K562 (cell line): ENCODE results near the gene TCEA3. TPM values are rescaled to one million over a fixed set of nuclear protein-coding genes. Genes with fewer than 3 reads are reported as not detected.

Experiments
- ATF7 ChIP-seq: fragments of 450-650 bp; IDR thresholded peaks from 2 replicates; pipeline ENCODE4 v1.7.1; 2014; ENCODE audit warnings: mild to moderate bottlenecking, moderate library complexity
- CBX1 ChIP-seq: sonication (generic); IDR thresholded peaks from 2 replicates; pipeline ENCODE4 v1.6.1; 2016; ENCODE audit warnings: antibody characterized with exemption, low read depth, mild to moderate bottlenecking
- CCAR2 ChIP-seq: fragments of 200-400 bp; formaldehyde crosslinking; IDR thresholded peaks from 2 replicates; pipeline ENCODE4 v1.6.1; 2017; ENCODE audit warnings: mild to moderate bottlenecking, low read depth, low read length
- COPS2 ChIP-seq: fragments of 450-650 bp; conservative IDR thresholded peaks from 2 replicates; pipeline ENCODE4 v1.6.1; 2016; ENCODE audit warnings: mild to moderate bottlenecking, moderate library complexity
- FOXA3 ChIP-seq, 2 experiments: fragments of 450-650 bp in 1 of 2; sonication (generic) in 1 of 2; formaldehyde crosslinking; IDR thresholded peaks in 1 of 2; conservative IDR thresholded peaks in 1 of 2; 2 replicates each; pipeline versions ENCODE4 v1.4.0 to v1.8.0; 2020 to 2022; ENCODE audit warnings: mild to moderate bottlenecking in 2 of 2, missing genetic modification reagents in 1 of 2
- HDGF ChIP-seq: fragments of 450-650 bp; IDR thresholded peaks from 2 replicates; pipeline ENCODE4 v1.6.1; 2016
- LCOR ChIP-seq: sonication (generic); formaldehyde crosslinking; IDR thresholded peaks from 2 replicates; pipeline ENCODE4 v1.8.0; 2022; ENCODE audit warnings: mild to moderate bottlenecking, missing genetic modification reagents
- LEF1 ChIP-seq: fragments of 450-650 bp; IDR thresholded peaks from 2 replicates; pipeline ENCODE4 v1.6.1; 2016; ENCODE audit warnings: mild to moderate bottlenecking
- MEIS2 ChIP-seq: fragments of 450-650 bp; IDR thresholded peaks from 2 replicates; pipeline ENCODE4 v1.6.1; 2014; ENCODE audit warnings: mild to moderate bottlenecking; ENCODE audit not compliant: partially characterized antibody
- NELFE ChIP-seq: IDR thresholded peaks from 2 replicates; pipeline ENCODE4 v1.6.1; 2011; ENCODE audit warnings: mild to moderate bottlenecking; ENCODE audit not compliant: insufficient read depth, insufficient read length
- NFYB ChIP-seq: IDR thresholded peaks from 2 replicates; pipeline ENCODE4 v1.6.1; 2011; ENCODE audit warnings: mild to moderate bottlenecking, moderate library complexity; ENCODE audit not compliant: insufficient read length; ENCODE audit errors: extremely low read depth
- RFX1 ChIP-seq: fragments of 450-650 bp; IDR thresholded peaks from 2 replicates; pipeline ENCODE4 v1.6.1; 2016; ENCODE audit warnings: mild to moderate bottlenecking, moderate library complexity
- SIN3B ChIP-seq: fragments of 450-650 bp; IDR thresholded peaks from 2 replicates; pipeline ENCODE4 v1.6.1; 2017; ENCODE audit warnings: low read depth, mild to moderate bottlenecking, moderate library complexity
- ZNF212 ChIP-seq: fragments of 450-650 bp; formaldehyde crosslinking; IDR thresholded peaks from 2 replicates; pipeline ENCODE4 v1.4.0; 2020; ENCODE audit warnings: mild to moderate bottlenecking
- polyA plus RNA-seq, 8 experiments: library from polyadenylated mRNA; depleted of rRNA in 4 of 8; stranded (reverse) in 5 of 8; unstranded in 3 of 8; fragments of >200 nt; fragmentation: Nextera tagmentation in 2 of 8; fragmentation: Illumina TruSeq in 1 of 8; extraction: Ambion mirVana in 2 of 8; extraction: Trizol in 1 of 8; gene quantifications; 2 replicates each; pipeline versions ENCODE4 v1.2.1 to v1.2.3, GENCODE V29; 2011 to 2014; ENCODE audit warnings: inconsistent platforms in 1 of 8, missing spikeins in 1 of 8
- total RNA-seq, 7 experiments: library from RNA; depleted of rRNA in 6 of 7; stranded (reverse); fragments of >200 nt in 6 of 7; fragmentation: Illumina TruSeq in 2 of 7; extraction: Trizol in 2 of 7; gene quantifications; 2 replicates each; pipeline versions ENCODE4 v1.2.1 to v1.2.3, GENCODE V29; 2011 to 2021; ENCODE audit warnings: low replicate concordance in 1 of 7
- TF ChIP-seq, protein P1 (sequence below): fragments of 450-650 bp; conservative IDR thresholded peaks from 2 replicates; pipeline ENCODE4 v1.6.1; 2016; ENCODE audit warnings: missing genetic modification characterization, low read depth, mild to moderate bottlenecking, control low read depth, missing compliant biosample characterization
- TF ChIP-seq, protein P2 (sequence below): fragments of 450-650 bp; IDR thresholded peaks from 2 replicates; pipeline ENCODE4 v1.6.1; 2016; ENCODE audit warnings: mild to moderate bottlenecking
- TF ChIP-seq, protein P3 (sequence below): fragments of 450-650 bp; IDR thresholded peaks from 2 replicates; pipeline ENCODE4 v1.7.1; 2018; ENCODE audit warnings: mild to moderate bottlenecking, low read depth; ENCODE audit not compliant: partially characterized antibody
- TF ChIP-seq, protein P4 (sequence below): sonication (generic); formaldehyde crosslinking; IDR thresholded peaks from 2 replicates; pipeline ENCODE4 v1.8.1; 2022; ENCODE audit warnings: missing genetic modification reagents
- TF ChIP-seq, protein P5 (sequence below): fragments of 250-450 bp; sonication (Bioruptor Pico); IDR thresholded peaks from 2 replicates; pipeline ENCODE4 v1.8.0; 2021; ENCODE audit warnings: borderline replicate concordance, mild to moderate bottlenecking, moderate library complexity; ENCODE audit not compliant: poor library complexity, severe bottlenecking

TCEA3 gene
- total and polyA plus RNA-seq, 9 of the 15 experiments (the other 6 are each of a cell fraction or from before 2014, with no cell fraction given): 0.03 to 0.55 (median 0.36) TPM

DNA sequence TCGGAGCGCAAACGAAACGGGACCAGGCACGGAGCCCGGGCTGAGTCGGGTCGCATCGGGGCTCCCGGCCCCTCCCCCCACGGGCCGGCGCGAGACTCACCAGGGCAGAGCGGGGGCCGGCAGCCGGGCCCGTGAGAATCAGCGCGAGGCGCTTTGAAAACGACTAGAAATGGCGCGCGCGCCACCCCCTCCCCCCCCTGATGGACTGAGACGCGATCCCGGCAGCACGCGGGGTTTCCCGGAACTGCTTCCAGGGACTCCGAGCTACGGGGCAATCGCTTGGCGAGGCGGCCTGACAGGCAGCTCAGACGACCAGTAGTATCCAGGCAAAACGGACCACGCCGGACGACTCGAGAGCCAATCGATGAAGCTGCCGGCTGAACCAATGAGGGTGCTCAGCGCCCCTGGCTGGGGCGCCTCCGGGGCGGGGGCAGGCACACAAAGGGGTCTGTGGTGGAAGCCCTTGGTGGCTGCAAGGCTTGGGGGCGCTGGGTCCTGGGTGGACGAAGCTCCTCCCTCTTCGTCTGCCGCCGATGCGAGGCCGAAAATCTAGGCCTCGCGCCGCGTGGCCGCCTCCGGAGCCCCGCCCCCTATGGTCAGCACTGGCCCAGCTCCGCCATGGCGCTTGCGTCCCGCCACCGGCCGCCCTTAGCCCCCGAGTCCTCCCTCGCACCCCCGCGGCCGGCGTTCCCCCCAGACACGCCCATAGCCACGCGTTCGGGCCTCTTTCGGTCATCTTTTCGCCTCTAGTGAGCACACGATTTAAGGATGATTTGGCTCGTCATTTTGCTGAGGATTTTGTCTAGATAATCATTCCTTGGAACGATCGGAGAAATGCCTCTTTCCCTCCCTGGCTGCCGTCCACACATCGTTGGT is 80.2 kb downstream of the TCEA3 start, which contains the start of gene HNRNPR (continued):
- TF ChIP-seq, protein P1, sequence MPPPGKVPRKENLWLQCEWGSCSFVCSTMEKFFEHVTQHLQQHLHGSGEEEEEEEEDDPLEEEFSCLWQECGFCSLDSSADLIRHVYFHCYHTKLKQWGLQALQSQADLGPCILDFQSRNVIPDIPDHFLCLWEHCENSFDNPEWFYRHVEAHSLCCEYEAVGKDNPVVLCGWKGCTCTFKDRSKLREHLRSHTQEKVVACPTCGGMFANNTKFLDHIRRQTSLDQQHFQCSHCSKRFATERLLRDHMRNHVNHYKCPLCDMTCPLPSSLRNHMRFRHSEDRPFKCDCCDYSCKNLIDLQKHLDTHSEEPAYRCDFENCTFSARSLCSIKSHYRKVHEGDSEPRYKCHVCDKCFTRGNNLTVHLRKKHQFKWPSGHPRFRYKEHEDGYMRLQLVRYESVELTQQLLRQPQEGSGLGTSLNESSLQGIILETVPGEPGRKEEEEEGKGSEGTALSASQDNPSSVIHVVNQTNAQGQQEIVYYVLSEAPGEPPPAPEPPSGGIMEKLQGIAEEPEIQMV: no peak
- TF ChIP-seq LEF1: peak; percentile 66
- peak; percentile 94 for TF ChIP-seq NFYB
- peak; percentile 88 for TF ChIP-seq LCOR
- no peak for TF ChIP-seq MEIS2
- peak; percentile 88 for TF ChIP-seq ATF7
- TF ChIP-seq, protein P2, sequence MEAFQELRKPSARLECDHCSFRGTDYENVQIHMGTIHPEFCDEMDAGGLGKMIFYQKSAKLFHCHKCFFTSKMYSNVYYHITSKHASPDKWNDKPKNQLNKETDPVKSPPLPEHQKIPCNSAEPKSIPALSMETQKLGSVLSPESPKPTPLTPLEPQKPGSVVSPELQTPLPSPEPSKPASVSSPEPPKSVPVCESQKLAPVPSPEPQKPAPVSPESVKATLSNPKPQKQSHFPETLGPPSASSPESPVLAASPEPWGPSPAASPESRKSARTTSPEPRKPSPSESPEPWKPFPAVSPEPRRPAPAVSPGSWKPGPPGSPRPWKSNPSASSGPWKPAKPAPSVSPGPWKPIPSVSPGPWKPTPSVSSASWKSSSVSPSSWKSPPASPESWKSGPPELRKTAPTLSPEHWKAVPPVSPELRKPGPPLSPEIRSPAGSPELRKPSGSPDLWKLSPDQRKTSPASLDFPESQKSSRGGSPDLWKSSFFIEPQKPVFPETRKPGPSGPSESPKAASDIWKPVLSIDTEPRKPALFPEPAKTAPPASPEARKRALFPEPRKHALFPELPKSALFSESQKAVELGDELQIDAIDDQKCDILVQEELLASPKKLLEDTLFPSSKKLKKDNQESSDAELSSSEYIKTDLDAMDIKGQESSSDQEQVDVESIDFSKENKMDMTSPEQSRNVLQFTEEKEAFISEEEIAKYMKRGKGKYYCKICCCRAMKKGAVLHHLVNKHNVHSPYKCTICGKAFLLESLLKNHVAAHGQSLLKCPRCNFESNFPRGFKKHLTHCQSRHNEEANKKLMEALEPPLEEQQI: peak; percentile 51; the same call in 1 of the 2 replicates
- TF ChIP-seq CCAR2: no peak
- TF ChIP-seq, protein P3, sequence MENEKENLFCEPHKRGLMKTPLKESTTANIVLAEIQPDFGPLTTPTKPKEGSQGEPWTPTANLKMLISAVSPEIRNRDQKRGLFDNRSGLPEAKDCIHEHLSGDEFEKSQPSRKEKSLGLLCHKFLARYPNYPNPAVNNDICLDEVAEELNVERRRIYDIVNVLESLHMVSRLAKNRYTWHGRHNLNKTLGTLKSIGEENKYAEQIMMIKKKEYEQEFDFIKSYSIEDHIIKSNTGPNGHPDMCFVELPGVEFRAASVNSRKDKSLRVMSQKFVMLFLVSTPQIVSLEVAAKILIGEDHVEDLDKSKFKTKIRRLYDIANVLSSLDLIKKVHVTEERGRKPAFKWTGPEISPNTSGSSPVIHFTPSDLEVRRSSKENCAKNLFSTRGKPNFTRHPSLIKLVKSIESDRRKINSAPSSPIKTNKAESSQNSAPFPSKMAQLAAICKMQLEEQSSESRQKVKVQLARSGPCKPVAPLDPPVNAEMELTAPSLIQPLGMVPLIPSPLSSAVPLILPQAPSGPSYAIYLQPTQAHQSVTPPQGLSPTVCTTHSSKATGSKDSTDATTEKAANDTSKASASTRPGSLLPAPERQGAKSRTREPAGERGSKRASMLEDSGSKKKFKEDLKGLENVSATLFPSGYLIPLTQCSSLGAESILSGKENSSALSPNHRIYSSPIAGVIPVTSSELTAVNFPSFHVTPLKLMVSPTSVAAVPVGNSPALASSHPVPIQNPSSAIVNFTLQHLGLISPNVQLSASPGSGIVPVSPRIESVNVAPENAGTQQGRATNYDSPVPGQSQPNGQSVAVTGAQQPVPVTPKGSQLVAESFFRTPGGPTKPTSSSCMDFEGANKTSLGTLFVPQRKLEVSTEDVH: no peak
- TF ChIP-seq, protein P4, sequence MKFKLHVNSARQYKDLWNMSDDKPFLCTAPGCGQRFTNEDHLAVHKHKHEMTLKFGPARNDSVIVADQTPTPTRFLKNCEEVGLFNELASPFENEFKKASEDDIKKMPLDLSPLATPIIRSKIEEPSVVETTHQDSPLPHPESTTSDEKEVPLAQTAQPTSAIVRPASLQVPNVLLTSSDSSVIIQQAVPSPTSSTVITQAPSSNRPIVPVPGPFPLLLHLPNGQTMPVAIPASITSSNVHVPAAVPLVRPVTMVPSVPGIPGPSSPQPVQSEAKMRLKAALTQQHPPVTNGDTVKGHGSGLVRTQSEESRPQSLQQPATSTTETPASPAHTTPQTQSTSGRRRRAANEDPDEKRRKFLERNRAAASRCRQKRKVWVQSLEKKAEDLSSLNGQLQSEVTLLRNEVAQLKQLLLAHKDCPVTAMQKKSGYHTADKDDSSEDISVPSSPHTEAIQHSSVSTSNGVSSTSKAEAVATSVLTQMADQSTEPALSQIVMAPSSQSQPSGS: no peak; the same call in 1 of the 2 replicates
- TF ChIP-seq SIN3B: peak; percentile 29
- TF ChIP-seq CBX1: peak; percentile 76
- peak; percentile 29; the same call in 1 of the 2 replicates for TF ChIP-seq RFX1
- no peak; the same call in 1 of the 2 replicates for TF ChIP-seq ZNF212
- no peak for TF ChIP-seq NELFE
- TF ChIP-seq COPS2: no peak
- peak in 1 of 2 experiments; percentile 62; a peak in 1 of 4 replicates for TF ChIP-seq FOXA3 (CRISPR knock-in tag; conservative IDR thresholded peaks at IDR 0.05 in 1 of 2, IDR thresholded peaks at IDR 0.05 in 1 of 2)
- TF ChIP-seq, protein P5, sequence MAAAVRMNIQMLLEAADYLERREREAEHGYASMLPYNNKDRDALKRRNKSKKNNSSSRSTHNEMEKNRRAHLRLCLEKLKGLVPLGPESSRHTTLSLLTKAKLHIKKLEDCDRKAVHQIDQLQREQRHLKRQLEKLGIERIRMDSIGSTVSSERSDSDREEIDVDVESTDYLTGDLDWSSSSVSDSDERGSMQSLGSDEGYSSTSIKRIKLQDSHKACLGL (CRISPR knock-in tag): peak; percentile 26
- TF ChIP-seq HDGF: no peak
